ENCODE data around the gene ZCWPW2. TPM values are rescaled to one million over a fixed set of nuclear protein-coding genes. Genes with fewer than 3 reads are reported as not detected.

The ZCWPW2 gene
- total RNA-seq = 0.14 TPM in 1 of 2 replicates, not detected in the other

GRCh38 chr3:28348629-28349468 is at the start of gene ZCWPW2, which contains the start of gene AZI2:
ZCWPW2 (plus strand) TSS chr3:28348721; CDS start chr3:28413069, 64,348 bp downstream.
AZI2 (minus strand) TSS chr3:28348824; CDS start chr3:28340617, 8,207 bp downstream.
- Mint-ChIP-seq H3K4me3 (peak within 1 kb of the TSS; percentile 98), H3K36me3 (ENCODE audit: low read depth) (peaks cover 25% of the 10 kb centered on the region), H3K9me3 (peaks cover 5% of the 10 kb centered on the region), H3K4me1 (peaks cover 41% of the 10 kb centered on the region), H3K27ac (peak within 1 kb of the TSS; percentile 96), H3K27me3 (no peaks in the 10 kb centered on the region)
- intact Hi-C loops (cut with micrococcal nuclease) = loop anchor here (1.0 to 10.0 kb wide), 7 partner anchors 23 to 894 kb away; partner anchors contain the start of genes CMC1 and SLC4A7
- DNase-seq = peak; percentile 98

GRCh38 chr3:28299705-28300104 is 48.8 kb upstream of the ZCWPW2 start:
- intact Hi-C loops (cut with micrococcal nuclease) = no loop called here
- Mint-ChIP-seq H3K4me3 (no peak overlapping the region), H3K9me3 (no peaks in the 10 kb centered on the region), H3K27ac (no peak overlapping the region), H3K4me1 (peaks cover 8% of the 10 kb centered on the region), H3K27me3 (no peaks in the 10 kb centered on the region), H3K36me3 (ENCODE audit: low read depth) (peaks cover 2% of the 10 kb centered on the region)
- DNase-seq = no peak

- Mint-ChIP-seq H3K36me3 (ENCODE audit: low read depth) (peaks cover 1% of the 10 kb centered on the region), H3K9me3 (no peaks in the 10 kb centered on the region), H3K27me3 (no peaks in the 10 kb centered on the region), H3K4me3 (no peak overlapping the region), H3K4me1 (peaks cover 3% of the 10 kb centered on the region), H3K27ac (no peak overlapping the region)
- intact Hi-C loops (cut with micrococcal nuclease) = no loop called here
- DNase-seq = no peak
These were observed 48.1 kb upstream of the ZCWPW2 start for GRCh38 chr3:28300345-28300962.

- no peak overlapping the region for H3K4me3 Mint-ChIP-seq
- no peaks in the 10 kb centered on the region for H3K4me1 Mint-ChIP-seq
- intact Hi-C loops (cut with micrococcal nuclease) = no loop called here
- H3K36me3 Mint-ChIP-seq (ENCODE audit: low read depth) = peaks cover 4% of the 10 kb centered on the region
- no peak overlapping the region for H3K27ac Mint-ChIP-seq
- H3K27me3 Mint-ChIP-seq = no peaks in the 10 kb centered on the region
- no peak for DNase-seq
- no peaks in the 10 kb centered on the region for H3K9me3 Mint-ChIP-seq
These were observed 46.8 kb upstream of the ZCWPW2 start for GRCh38 chr3:28301688-28302087.

GRCh38 chr3:28308196-28308595 is 40.3 kb upstream of the ZCWPW2 start:
- H3K27ac Mint-ChIP-seq = no peak overlapping the region
- no peaks in the 10 kb centered on the region for H3K9me3 Mint-ChIP-seq
- no peak overlapping the region for H3K4me3 Mint-ChIP-seq
- no peaks in the 10 kb centered on the region for H3K4me1 Mint-ChIP-seq
- no peak for DNase-seq
- intact Hi-C loops (cut with micrococcal nuclease) = no loop called here
- peaks cover 4% of the 10 kb centered on the region for H3K36me3 Mint-ChIP-seq (ENCODE audit: low read depth)
- no peaks in the 10 kb centered on the region for H3K27me3 Mint-ChIP-seq

GRCh38 chr3:28315711-28316110 is 32.8 kb upstream of the ZCWPW2 start:
- Mint-ChIP-seq H3K27ac (no peak overlapping the region), H3K9me3 (no peaks in the 10 kb centered on the region), H3K27me3 (no peaks in the 10 kb centered on the region), H3K4me1 (peaks cover 4% of the 10 kb centered on the region), H3K36me3 (ENCODE audit: low read depth) (peaks cover 11% of the 10 kb centered on the region), H3K4me3 (no peak overlapping the region)
- intact Hi-C loops (cut with micrococcal nuclease) = no loop called here
- no peak for DNase-seq

- H3K27ac Mint-ChIP-seq = no peak overlapping the region
- no peak for DNase-seq
- H3K27me3 Mint-ChIP-seq = no peaks in the 10 kb centered on the region
- no peaks in the 10 kb centered on the region for H3K9me3 Mint-ChIP-seq
- peaks cover 16% of the 10 kb centered on the region for H3K36me3 Mint-ChIP-seq (ENCODE audit: low read depth)
- H3K4me1 Mint-ChIP-seq = peaks cover 9% of the 10 kb centered on the region
- intact Hi-C loops (cut with micrococcal nuclease) = no loop called here
- H3K4me3 Mint-ChIP-seq = no peak overlapping the region
These were observed 32.3 kb upstream of the ZCWPW2 start for GRCh38 chr3:28316226-28316625.

- Mint-ChIP-seq H3K27ac (no peak overlapping the region), H3K36me3 (ENCODE audit: low read depth) (peaks cover 18% of the 10 kb centered on the region), H3K9me3 (no peaks in the 10 kb centered on the region), H3K4me1 (peaks cover 14% of the 10 kb centered on the region), H3K27me3 (no peaks in the 10 kb centered on the region), H3K4me3 (no peak overlapping the region)
- peak; percentile 82 for DNase-seq
- intact Hi-C loops (cut with micrococcal nuclease) = loop anchor here (1.0 kb wide), 1 partner anchor 9 kb away; no protein-coding TSS in a partner anchor
These were observed 31.0 kb upstream of the ZCWPW2 start for GRCh38 chr3:28317438-28318022.

GRCh38 chr3:28320981-28321380 is 27.5 kb upstream of the ZCWPW2 start:
- peaks cover 24% of the 10 kb centered on the region for H3K4me1 Mint-ChIP-seq
- intact Hi-C loops (cut with micrococcal nuclease) = loop anchor here (10.0 kb wide), 2 partner anchors 1006 to 1186 kb away; no protein-coding TSS in a partner anchor
- no peak overlapping the region for H3K27ac Mint-ChIP-seq
- no peaks in the 10 kb centered on the region for H3K9me3 Mint-ChIP-seq
- H3K4me3 Mint-ChIP-seq = no peak overlapping the region
- no peak for DNase-seq
- no peaks in the 10 kb centered on the region for H3K27me3 Mint-ChIP-seq
- H3K36me3 Mint-ChIP-seq (ENCODE audit: low read depth) = peaks cover 38% of the 10 kb centered on the region

GRCh38 chr3:28322464-28322863 is 26.1 kb upstream of the ZCWPW2 start:
- H3K36me3 Mint-ChIP-seq (ENCODE audit: low read depth) = peaks cover 38% of the 10 kb centered on the region
- peaks cover 32% of the 10 kb centered on the region for H3K4me1 Mint-ChIP-seq

GRCh38 chr3:28326458-28326926 is 22.0 kb upstream of the ZCWPW2 start:
- Mint-ChIP-seq H3K9me3 (no peaks in the 10 kb centered on the region), H3K4me3 (peak overlapping the region; percentile 14), H3K27ac (peak overlapping the region; percentile 41), H3K27me3 (no peaks in the 10 kb centered on the region), H3K4me1 (peaks cover 25% of the 10 kb centered on the region), H3K36me3 (ENCODE audit: low read depth) (peaks cover 27% of the 10 kb centered on the region)
- intact Hi-C loops (cut with micrococcal nuclease) = loop anchor here (1.0 to 10.0 kb wide), 11 partner anchors 9 to 1192 kb away; partner anchors contain the start of genes AZI2, CMC1, NEK10 and SLC4A7
- peak; percentile 84 for DNase-seq

More at GRCh38 chr3:28322464-28322863, 26.1 kb upstream of the ZCWPW2 start:
- Mint-ChIP-seq H3K27ac (no peak overlapping the region), H3K9me3 (no peaks in the 10 kb centered on the region), H3K27me3 (no peaks in the 10 kb centered on the region), H3K4me3 (no peak overlapping the region)
- intact Hi-C loops (cut with micrococcal nuclease) = loop anchor here (10.0 kb wide), 2 partner anchors 1008 to 1188 kb away; no protein-coding TSS in a partner anchor
- DNase-seq = no peak

GRCh38 chr3:28328188-28329151 is 20.1 kb upstream of the ZCWPW2 start:
- no peak overlapping the region for H3K27ac Mint-ChIP-seq
- no peak overlapping the region for H3K4me3 Mint-ChIP-seq
- no peak for DNase-seq
- peaks cover 23% of the 10 kb centered on the region for H3K4me1 Mint-ChIP-seq
- H3K36me3 Mint-ChIP-seq (ENCODE audit: low read depth) = peaks cover 22% of the 10 kb centered on the region
- no peaks in the 10 kb centered on the region for H3K9me3 Mint-ChIP-seq
- intact Hi-C loops (cut with micrococcal nuclease) = loop anchor here (1.0 to 10.0 kb wide), 7 partner anchors 41 to 1194 kb away; partner anchors contain the start of gene NEK10
- H3K27me3 Mint-ChIP-seq = no peaks in the 10 kb centered on the region

GRCh38 chr3:28334552-28334951 is 14.0 kb upstream of the ZCWPW2 start:
- peaks cover 21% of the 10 kb centered on the region for H3K36me3 Mint-ChIP-seq (ENCODE audit: low read depth)
- H3K4me1 Mint-ChIP-seq = peaks cover 6% of the 10 kb centered on the region
- intact Hi-C loops (cut with micrococcal nuclease) = no loop called here
- DNase-seq = no peak
- H3K27me3 Mint-ChIP-seq = no peaks in the 10 kb centered on the region
- no peaks in the 10 kb centered on the region for H3K9me3 Mint-ChIP-seq
- no peak overlapping the region for H3K4me3 Mint-ChIP-seq
- H3K27ac Mint-ChIP-seq = no peak overlapping the region
